ENCODE measurements around the gene POP7. TPM values are rescaled to one million over a fixed set of nuclear protein-coding genes. Genes with fewer than 3 reads are reported as not detected.

Gene POP7
- total RNA-seq, 1 donor: 10.4 TPM

Other genes starting within 250 kb of the POP7 start
- gene SPACDR, start 241.9 kb upstream of the POP7 start, total RNA-seq: 0.73 TPM
- gene TSC22D4, start 226.9 kb upstream of the POP7 start, total RNA-seq: 39.8 TPM
- gene NYAP1, start 222.2 kb upstream of the POP7 start, total RNA-seq: 0.10 TPM
- 3.4 TPM for gene AGFG2, start 166.9 kb upstream of the POP7 start, total RNA-seq
- 1.8 TPM for gene SAP25, start 132.2 kb upstream of the POP7 start, total RNA-seq
- 153 TPM for gene LRCH4, start 120.0 kb upstream of the POP7 start, total RNA-seq
- gene FBXO24, start 119.8 kb upstream of the POP7 start, total RNA-seq: 0.21 TPM
- gene PCOLCE, start 103.8 kb upstream of the POP7 start, total RNA-seq: 0.42 TPM
- 6.2 TPM for gene MOSPD3, start 93.6 kb upstream of the POP7 start, total RNA-seq
- gene TFR2, start 64.6 kb upstream of the POP7 start, total RNA-seq: 0.31 TPM
- not detected for gene ACTL6B, start 49.7 kb upstream of the POP7 start, total RNA-seq
- gene GNB2, start 32.4 kb upstream of the POP7 start, total RNA-seq: 82.2 TPM
- 26.3 TPM for gene GIGYF1, start 11.9 kb upstream of the POP7 start, total RNA-seq
- gene EPO, start 14.3 kb downstream of the POP7 start, total RNA-seq: not detected
- gene ZAN, start 27.5 kb downstream of the POP7 start, total RNA-seq: not detected
- 4.1 TPM for gene EPHB4, start 121.4 kb downstream of the POP7 start, total RNA-seq
- 22.6 TPM for gene SLC12A9, start 146.6 kb downstream of the POP7 start, total RNA-seq
- 2.2 TPM for gene TRIP6, start 161.3 kb downstream of the POP7 start, total RNA-seq
- gene SRRT, start 169.0 kb downstream of the POP7 start, total RNA-seq: 51.4 TPM
- 1.5 TPM for gene UFSP1, start 183.6 kb downstream of the POP7 start, total RNA-seq
- 0.21 TPM for gene ACHE, start 189.8 kb downstream of the POP7 start, total RNA-seq
- gene MUC3A, start 243.4 kb downstream of the POP7 start, total RNA-seq: not detected

Data from mononuclear cell (primary cell).